ENCODE results near the gene ABTB1. TPM values are rescaled to one million over a fixed set of nuclear protein-coding genes. Genes with fewer than 3 reads are reported as not detected.

The ABTB1 gene
- total RNA-seq, 4 donors from 2014 or later: 19.5 to 114 (median 28.7) TPM

- no peak for TF ChIP-seq CTCF (IDR thresholded peaks at IDR 0.05)
- peak; percentile 8 for ATAC-seq (ENCODE audit: low FRiP score)
- peak; percentile 21 for DNase-seq (ENCODE audit: low spot score)
Observed at GRCh38 chr3:127671523-127672428, 976 bp upstream of the ABTB1 start.

- DNase-seq (ENCODE audit: low spot score) (peak; percentile 23), ATAC-seq (ENCODE audit: low FRiP score) (peak; percentile 49)
- no peak for TF ChIP-seq CTCF (IDR thresholded peaks at IDR 0.05)
Observed at GRCh38 chr3:127673191-127674100, 694 bp downstream of the ABTB1 start.

GRCh38 chr3:127674101-127674721 lies 1.5 kb downstream of the ABTB1 start:
- no peak for ATAC-seq (ENCODE audit: low FRiP score)
- TF ChIP-seq CTCF (IDR thresholded peaks at IDR 0.05): no peak
- peak; percentile 17 for DNase-seq (ENCODE audit: low spot score)

- no peak for TF ChIP-seq CTCF (IDR thresholded peaks at IDR 0.05)
- DNase-seq (ENCODE audit: low spot score): peak; percentile 12
- ATAC-seq (ENCODE audit: low FRiP score): no peak
Observed at GRCh38 chr3:127674790-127675189, 2.0 kb downstream of the ABTB1 start.

- TF ChIP-seq CTCF (IDR thresholded peaks at IDR 0.05): no peak
- ATAC-seq (ENCODE audit: low FRiP score): no peak
- peak; percentile 14 for DNase-seq (ENCODE audit: low spot score)
Observed at GRCh38 chr3:127675651-127676391, 3.1 kb downstream of the ABTB1 start.

- DNase-seq (ENCODE audit: low spot score) (peak; percentile 3), ATAC-seq (ENCODE audit: low FRiP score) (no peak)
- TF ChIP-seq CTCF (IDR thresholded peaks at IDR 0.05): no peak
Observed at GRCh38 chr3:127676456-127676855, 3.7 kb downstream of the ABTB1 start.

Data from omental fat pad (tissue), 4 donors.